ENCODE measurements around the gene MAST4. TPM values are rescaled to one million over a fixed set of nuclear protein-coding genes. Genes with fewer than 3 reads are reported as not detected.

Gene MAST4
- total and polyA plus RNA-seq, 2 of the 8 experiments (the other 6 are each of a cell fraction or from before 2014, with no cell fraction given), result 1.5 to 2.6 TPM

DNA sequence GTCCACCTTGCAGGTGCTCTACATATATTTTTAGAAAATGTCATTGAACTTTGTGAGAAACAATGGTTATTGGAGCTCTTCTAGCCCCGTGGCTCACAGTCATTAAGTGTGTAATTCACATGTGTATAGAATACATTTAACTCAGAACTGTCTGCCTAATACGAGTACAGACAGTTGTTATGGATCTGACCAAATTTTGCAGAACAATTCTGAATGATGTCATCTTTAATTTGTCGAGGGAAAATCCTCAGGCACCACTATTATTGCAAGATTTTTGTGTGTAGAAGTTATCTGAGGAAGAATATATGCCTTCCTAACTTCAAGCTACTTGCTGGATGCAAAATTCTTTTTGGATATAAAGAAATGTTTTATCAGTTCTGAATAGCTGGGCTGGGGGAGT, 383.5 kb downstream of the MAST4 start (continued):
- no peak for TF ChIP-seq SUZ12 (IDR thresholded peaks at IDR 0.05; ENCODE audit: low read length)
- TF ChIP-seq SP4 (IDR thresholded peaks at IDR 0.05; ENCODE audit: low read length), result no peak
- TF ChIP-seq POU5F1 (IDR thresholded peaks at IDR 0.05; ENCODE audit: low read depth, low read length), result no peak

Measured in H1 (cell line).